Mucosa of descending colon (tissue), 3 donors: ENCODE measurements around the gene MUC16. TPM values are rescaled to one million over a fixed set of nuclear protein-coding genes. Genes with fewer than 3 reads are reported as not detected.

Experiments
- ATAC-seq: fragments of 200-7000 bp; cut with Tn5 transposase; one replicate; pipeline ENCODE4 v1.9.1; 2020; ENCODE audit warnings: mild to moderate bottlenecking, moderate library complexity
- DNase-seq, 3 donors: peaks; one replicate each; pipeline ENCODE4 v3.0.0-alpha.2; 2020
- H3K36me3 ChIP-seq: fragments of 200-600 bp; one replicate; pipeline ENCODE4 v1.8.0; 2021; ENCODE audit warnings: low read depth, mild to moderate bottlenecking
- H3K4me1 ChIP-seq: fragments of 200-600 bp; one replicate; pipeline ENCODE4 v1.8.0; 2021; ENCODE audit warnings: low read depth, mild to moderate bottlenecking
- H3K4me3 ChIP-seq: fragments of 200-600 bp; one replicate; pipeline ENCODE4 v1.8.0; 2021; ENCODE audit warnings: mild to moderate bottlenecking
- H3K9me3 ChIP-seq: fragments of 200-600 bp; one replicate; pipeline ENCODE4 v1.8.0; 2021; ENCODE audit warnings: mild to moderate bottlenecking
- CTCF ChIP-seq: fragments of 200-600 bp; IDR thresholded peaks from one replicate; pipeline ENCODE4 v1.8.0; 2022; ENCODE audit warnings: antibody characterized with exemption, mild to moderate bottlenecking
- intact Hi-C, 2 donors: fragments of 100-400 bp; cut with DNase I in 1 of 2; cut with micrococcal nuclease in 1 of 2; formaldehyde crosslinking; loops; one replicate each; pipeline versions ENCODE4 v1.11.0 to v1.11.1; 2022; cut with DNase I, micrococcal nuclease
- total RNA-seq, 3 donors: library from RNA; stranded (reverse); fragmentation: NEBNext Ultra II Directional in 2 of 3; extraction: Animal tissue kit (Norgen Biotek cat#: 25700) in 2 of 3; gene quantifications; one replicate each; pipeline versions ENCODE4 v1.2.1 to v1.2.4, GENCODE V29; 2021 to 2023
- donor health status: DM: no; HTN: no; CAD: no; lungs with moderate emphysema.
- donor health status: DM: no; HTN: no; CAD: no.
- donor health status: DM: no; HTN: yes; CAD: no.

Gene MUC16
- total RNA-seq, 3 donors from 2014 or later = under 0.01 TPM; not detected in 1

GRCh38 chr19:9041023-9041422, 30.8 kb upstream of the MUC16 start:
- DNase-seq = no peak
- no peak for TF ChIP-seq CTCF
- intact Hi-C loops = no loop called here
- no peaks in the 10 kb centered on the region for H3K4me1 ChIP-seq
- H3K36me3 ChIP-seq = no peaks in the 10 kb centered on the region
- H3K9me3 ChIP-seq = no peaks in the 10 kb centered on the region
- H3K4me3 ChIP-seq = no peak overlapping the region
- no peak for ATAC-seq

DNA sequence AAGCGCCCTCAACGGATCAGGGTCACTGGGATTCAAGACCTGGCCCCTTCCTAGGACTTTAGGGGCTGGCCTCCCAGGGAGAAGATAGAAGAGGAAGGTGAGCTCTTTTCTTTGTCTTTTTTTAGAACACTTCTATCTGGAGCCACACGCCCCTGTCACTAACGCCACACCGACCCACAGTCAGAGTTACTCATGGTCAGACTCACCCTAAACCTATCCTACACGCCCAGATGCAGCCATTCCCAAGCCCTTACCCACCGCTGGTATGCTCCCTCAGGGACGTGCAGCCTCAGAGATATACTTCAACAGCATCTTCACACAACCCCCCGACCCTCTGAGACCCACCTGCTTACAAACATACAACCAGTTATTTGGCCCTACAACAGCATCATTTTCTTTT, 29.9 kb upstream of the MUC16 start:
- TF ChIP-seq CTCF = no peak
- Histone ChIP-seq H3K36me3 (no peaks in the 10 kb centered on the region), H3K9me3 (no peaks in the 10 kb centered on the region), H3K4me1 (no peaks in the 10 kb centered on the region), H3K4me3 (no peak overlapping the region)
- intact Hi-C loops = no loop called here
- DNase-seq = no peak
- ATAC-seq = no peak

- Histone ChIP-seq H3K36me3 (no peaks in the 10 kb centered on the region), H3K9me3 (no peaks in the 10 kb centered on the region), H3K4me1 (no peaks in the 10 kb centered on the region), H3K4me3 (no peak overlapping the region)
- DNase-seq (no peak), ATAC-seq (no peak)
- intact Hi-C loops = no loop called here
- no peak for TF ChIP-seq CTCF
These were observed 29.5 kb upstream of the MUC16 start for GRCh38 chr19:9039728-9040127.

DNA sequence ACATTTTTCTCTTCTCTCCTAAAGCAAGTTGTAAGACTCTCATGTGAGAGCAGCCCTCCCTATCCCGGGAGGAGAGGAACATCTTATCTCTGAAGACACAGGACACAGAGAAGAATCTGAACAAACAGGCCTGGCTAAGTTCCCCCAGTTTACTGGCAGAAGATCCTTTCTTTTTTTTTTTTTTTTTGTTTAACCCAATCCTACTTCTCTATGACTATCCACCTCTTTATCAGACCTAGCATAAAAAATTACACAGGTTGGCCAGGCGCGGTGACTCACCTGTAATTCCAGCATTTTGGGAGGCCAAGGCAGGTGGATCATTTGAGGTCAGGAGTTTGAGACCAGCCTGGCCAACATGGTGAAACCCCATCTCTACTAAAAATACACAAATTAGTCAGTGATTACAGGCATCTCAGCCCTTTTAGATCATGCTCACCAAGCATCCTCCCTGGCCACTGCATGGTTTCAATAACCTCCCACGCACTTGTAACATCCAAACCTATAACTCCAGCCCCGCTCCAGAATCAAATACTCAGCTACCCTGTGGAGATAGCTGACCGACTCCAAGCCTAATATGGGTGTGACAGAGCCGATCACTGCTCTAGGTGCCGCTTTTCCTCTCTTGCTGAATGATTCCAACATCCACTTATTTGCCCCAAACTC, 27.3 kb upstream of the MUC16 start:
- DNase-seq (no peak), ATAC-seq (no peak)
- H3K9me3 ChIP-seq = no peaks in the 10 kb centered on the region
- TF ChIP-seq CTCF = no peak
- H3K4me1 ChIP-seq = no peaks in the 10 kb centered on the region
- H3K36me3 ChIP-seq = no peaks in the 10 kb centered on the region
- intact Hi-C loops = no loop called here
- H3K4me3 ChIP-seq = no peak overlapping the region

DNA sequence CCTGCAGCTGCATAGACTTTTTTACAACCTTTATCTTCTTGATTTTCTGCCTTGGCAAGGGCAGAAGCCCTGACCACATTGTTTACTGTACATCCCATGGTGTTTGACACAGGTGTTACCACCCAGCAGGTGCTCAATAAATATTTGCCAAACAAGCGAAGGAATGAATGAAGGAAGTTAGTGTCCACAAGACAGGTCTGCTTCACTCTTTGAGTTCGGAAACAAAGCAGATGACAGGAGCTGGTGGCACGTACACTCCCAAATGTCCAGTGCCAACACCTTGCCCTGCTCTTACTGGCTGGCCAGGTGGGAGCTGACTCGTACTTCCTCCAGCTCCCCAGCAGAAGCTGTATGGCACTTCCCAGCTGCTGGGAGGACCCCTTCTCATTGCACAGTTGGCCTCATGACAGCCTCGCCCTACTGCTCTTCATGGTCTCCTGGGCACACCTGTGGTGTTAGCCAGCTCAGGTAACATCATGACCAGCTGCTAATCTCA, 22.0 kb upstream of the MUC16 start:
- DNase-seq (no peak), ATAC-seq (peak; percentile 51)
- Histone ChIP-seq H3K9me3 (no peaks in the 10 kb centered on the region), H3K36me3 (no peaks in the 10 kb centered on the region), H3K4me3 (no peak overlapping the region), H3K4me1 (no peaks in the 10 kb centered on the region)
- intact Hi-C loops = no loop called here
- no peak for TF ChIP-seq CTCF
